ENCODE results near the gene ACVR1. TPM values are rescaled to one million over a fixed set of nuclear protein-coding genes. Genes with fewer than 3 reads are reported as not detected.

Gene ACVR1
- total RNA-seq, 1 donor from 2014 or later = 22.4 TPM

DNA sequence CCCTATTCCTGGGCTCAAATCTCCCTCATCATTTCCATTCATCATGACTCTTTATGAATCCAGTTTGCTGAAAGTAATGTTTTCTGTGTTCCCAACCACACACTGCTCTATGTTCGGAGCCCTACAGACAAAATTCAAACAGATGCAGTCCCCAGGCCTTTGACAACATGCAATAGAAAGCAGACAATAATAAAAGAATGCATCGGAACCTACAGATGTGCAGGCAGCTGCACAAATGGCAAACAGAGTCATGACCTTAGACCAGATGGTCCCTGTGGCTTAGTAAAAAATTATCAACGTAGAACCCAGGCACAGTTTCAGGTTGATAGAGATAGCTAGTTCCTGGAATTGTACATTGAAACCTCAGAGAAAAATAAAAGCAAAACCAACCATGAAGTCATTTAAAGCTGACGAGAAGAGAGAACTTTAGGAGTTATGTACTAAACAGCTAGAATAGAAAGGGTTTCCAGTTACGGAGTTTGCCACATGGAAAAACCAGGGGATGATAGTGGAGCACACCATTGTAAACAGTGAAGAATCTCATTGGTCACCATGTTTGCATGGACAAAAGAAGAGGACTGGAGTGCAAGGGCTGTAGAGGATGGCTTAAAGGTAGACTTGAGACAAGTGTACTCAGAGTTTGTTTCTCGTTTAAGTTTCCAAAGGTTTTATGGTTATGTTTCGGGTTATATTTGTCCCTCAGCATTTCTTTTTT, 23.2 kb upstream of the ACVR1 start:
- Histone ChIP-seq H3K36me3 (ENCODE audit: control insufficient read depth, insufficient read depth, low read length) (no peaks in the 10 kb centered on the region), H3K4me3 (ENCODE audit: low read depth, low read length) (no peak overlapping the region), H3K27me3 (ENCODE audit: control insufficient read depth, insufficient read depth, low read length) (no peaks in the 10 kb centered on the region)
- DNase-seq (ENCODE audit: low read depth) = no peak
- no peak for TF ChIP-seq CTCF (IDR thresholded peaks at IDR 0.05; ENCODE audit: insufficient read depth, low read length, poor library complexity, severe bottlenecking)

GRCh38 chr2:157898591-157898996, 22.5 kb upstream of the ACVR1 start:
- H3K36me3 ChIP-seq (ENCODE audit: control insufficient read depth, insufficient read depth, low read length) = no peaks in the 10 kb centered on the region
- TF ChIP-seq CTCF (IDR thresholded peaks at IDR 0.05; ENCODE audit: insufficient read depth, low read length, poor library complexity, severe bottlenecking) = no peak
- H3K27me3 ChIP-seq (ENCODE audit: control insufficient read depth, insufficient read depth, low read length) = no peaks in the 10 kb centered on the region
- peak; percentile 71 for DNase-seq (ENCODE audit: low read depth)
- H3K4me3 ChIP-seq (ENCODE audit: low read depth, low read length) = no peak overlapping the region

DNA sequence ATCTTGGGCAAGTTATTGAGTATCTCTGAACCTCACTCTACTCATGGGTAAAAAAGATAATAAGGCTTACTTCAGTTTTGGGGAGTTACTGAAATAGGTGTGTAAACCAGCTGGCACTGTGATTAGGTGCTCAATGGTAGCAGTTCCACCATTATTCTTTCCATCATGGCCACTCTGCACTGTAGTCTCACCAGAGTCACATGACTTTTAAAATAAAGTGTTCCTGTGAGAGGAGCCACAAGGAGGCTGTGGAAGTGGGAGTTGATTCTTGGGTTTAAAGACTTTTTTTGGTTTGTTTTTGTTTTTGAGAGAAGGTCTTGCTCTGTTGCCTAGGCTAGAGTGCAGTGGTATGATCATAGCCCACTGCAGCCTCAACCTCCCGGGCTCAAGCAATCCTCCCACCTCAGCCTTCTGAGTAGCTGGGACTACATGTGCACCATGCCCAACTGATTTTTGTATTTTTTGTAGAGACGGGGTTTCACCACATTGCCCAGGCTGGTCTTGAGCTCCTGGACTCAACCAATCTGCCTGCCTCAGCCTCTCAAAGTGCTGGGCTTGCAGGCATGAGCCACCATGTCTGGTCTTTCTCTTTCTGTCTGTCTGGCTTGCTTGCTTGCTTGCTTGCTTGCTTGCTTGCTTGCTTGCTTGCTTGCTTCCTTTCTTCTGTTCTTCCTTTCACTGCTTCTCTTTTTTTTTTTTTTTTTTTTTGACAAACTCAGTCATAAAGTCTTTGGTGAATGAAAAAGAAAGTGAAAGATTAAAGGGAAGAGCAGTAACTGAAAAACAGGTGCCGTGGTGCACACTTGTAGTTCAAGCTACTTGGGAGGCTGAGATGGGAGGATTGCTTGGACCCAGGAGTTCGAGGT, 21.2 kb upstream of the ACVR1 start:
- H3K27me3 ChIP-seq (ENCODE audit: control insufficient read depth, insufficient read depth, low read length) = no peaks in the 10 kb centered on the region
- no peak for DNase-seq (ENCODE audit: low read depth)
- TF ChIP-seq CTCF (IDR thresholded peaks at IDR 0.05; ENCODE audit: insufficient read depth, low read length, poor library complexity, severe bottlenecking) = no peak
- no peak overlapping the region for H3K4me3 ChIP-seq (ENCODE audit: low read depth, low read length)
- no peaks in the 10 kb centered on the region for H3K36me3 ChIP-seq (ENCODE audit: control insufficient read depth, insufficient read depth, low read length)

DNA sequence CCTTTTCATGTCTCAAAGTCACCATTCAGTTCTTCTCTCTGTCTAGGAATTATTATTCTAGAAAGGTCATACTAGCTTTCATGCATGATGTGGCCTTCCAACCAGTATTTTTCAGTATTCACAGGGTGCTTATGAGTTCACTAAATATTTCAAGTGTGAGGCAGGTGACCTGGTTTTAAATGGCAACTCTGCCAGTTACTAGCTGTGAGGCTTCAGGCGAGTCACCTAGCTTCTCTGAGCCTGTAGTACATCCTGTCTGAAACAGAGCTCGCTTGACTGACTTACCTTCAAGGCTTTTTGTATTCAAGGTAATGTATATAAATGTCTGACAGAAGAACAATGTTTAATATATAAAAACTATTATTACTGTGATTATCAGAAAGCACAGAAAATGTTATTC, 19.4 kb upstream of the ACVR1 start:
- no peak for DNase-seq (ENCODE audit: low read depth)
- no peak for TF ChIP-seq CTCF (IDR thresholded peaks at IDR 0.05; ENCODE audit: insufficient read depth, low read length, poor library complexity, severe bottlenecking)
- no peaks in the 10 kb centered on the region for H3K27me3 ChIP-seq (ENCODE audit: control insufficient read depth, insufficient read depth, low read length)
- H3K36me3 ChIP-seq (ENCODE audit: control insufficient read depth, insufficient read depth, low read length) = no peaks in the 10 kb centered on the region
- H3K4me3 ChIP-seq (ENCODE audit: low read depth, low read length) = no peak overlapping the region

DNA sequence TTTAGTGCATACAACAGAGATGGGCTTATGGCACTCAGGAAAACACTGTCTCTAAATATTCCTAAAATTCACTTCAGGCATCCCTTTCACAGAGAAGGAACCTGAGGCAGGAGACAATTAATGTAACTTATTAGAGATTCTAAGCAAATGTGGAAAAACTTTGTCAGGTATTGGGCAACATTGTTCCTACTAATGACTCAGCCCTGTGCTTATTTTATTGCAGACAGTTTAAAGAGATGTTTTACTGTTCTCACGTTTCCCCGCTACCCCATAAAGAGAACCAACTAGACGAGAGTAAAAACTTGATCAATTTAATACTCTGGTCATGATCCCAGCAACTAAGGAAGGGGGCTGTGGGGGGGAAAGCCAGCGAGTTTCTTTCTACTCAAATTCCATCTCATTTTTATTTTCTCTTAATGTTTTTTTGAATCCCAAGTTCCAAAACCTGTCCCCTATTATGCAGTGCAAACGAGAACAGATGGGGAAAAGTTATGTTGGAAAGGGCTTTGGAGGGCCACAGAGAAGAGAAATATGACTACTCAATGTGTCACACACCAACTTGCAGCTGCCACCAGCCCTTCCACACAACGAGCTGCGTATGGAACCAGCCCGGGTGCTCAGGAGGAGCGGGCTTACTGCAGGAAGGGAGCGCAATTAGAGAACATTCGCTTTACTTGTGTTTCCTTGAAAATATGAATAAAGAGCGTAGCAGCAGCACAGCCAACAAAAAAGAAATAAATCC, 18.7 kb upstream of the ACVR1 start:
- no peak for TF ChIP-seq CTCF (IDR thresholded peaks at IDR 0.05; ENCODE audit: insufficient read depth, low read length, poor library complexity, severe bottlenecking)
- no peaks in the 10 kb centered on the region for H3K27me3 ChIP-seq (ENCODE audit: control insufficient read depth, insufficient read depth, low read length)
- H3K4me3 ChIP-seq (ENCODE audit: low read depth, low read length) = no peak overlapping the region
- no peak for DNase-seq (ENCODE audit: low read depth)
- no peaks in the 10 kb centered on the region for H3K36me3 ChIP-seq (ENCODE audit: control insufficient read depth, insufficient read depth, low read length)

Data from kidney epithelial cell (primary cell).